Prostate gland (tissue), 2 donors: ENCODE results near the gene CERS6. TPM values are rescaled to one million over a fixed set of nuclear protein-coding genes. Genes with fewer than 3 reads are reported as not detected.

ENCODE experiments used
- DNase-seq: peaks from one replicate; pipeline ENCODE4 v3.0.0-alpha.2; 2019; ENCODE audit warnings: low spot score
- H3K27ac ChIP-seq, 2 donors: fragments of 200-600 bp; sonication (generic); 2 replicates each; pipeline ENCODE4 v1.5.1; 2017 to 2019
- H3K27me3 ChIP-seq: fragments of 200-600 bp; sonication (generic); replicated peaks from 2 replicates; pipeline ENCODE4 v1.5.1; 2019; ENCODE audit not compliant: insufficient read depth
- H3K36me3 ChIP-seq, 2 donors: fragments of 200-600 bp; sonication (generic); 1 replicate in 1 of 2; 2 replicates in 1 of 2; pipeline versions ENCODE4 v1.5.1 to v1.8.1; 2017 to 2019
- H3K4me1 ChIP-seq: fragments of 200-600 bp; sonication (generic); replicated peaks from 2 replicates; pipeline ENCODE4 v1.5.1; 2019
- H3K4me3 ChIP-seq, 2 donors: fragments of 200-600 bp; sonication (generic); 2 replicates each; pipeline ENCODE4 v1.5.1; 2017 to 2019
- H3K9me3 ChIP-seq: fragments of 200-600 bp; sonication (generic); 2 replicates; pipeline ENCODE4 v1.5.1; 2017
- POLR2A ChIP-seq: fragments of 450-650 bp; IDR thresholded peaks from one replicate; pipeline ENCODE4 v1.6.1; 2016; ENCODE audit warnings: antibody characterized with exemption, mild to moderate bottlenecking
- POLR2AphosphoS5 ChIP-seq: sonication (generic); formaldehyde crosslinking; IDR thresholded peaks from one replicate; pipeline ENCODE4 v1.6.1; 2017; ENCODE audit warnings: antibody characterized with exemption
- WGBS: methylation state at CpG from one replicate; pipeline ENCODE4 v1.1.5; 2018; 5-methylcytosine and 5-hydroxymethylcytosine counted together
- intact Hi-C: fragments of 100-400 bp; cut with DNase I; formaldehyde crosslinking; loops from one replicate; pipeline ENCODE4 v1.14.2; 2022
- total RNA-seq, 2 donors: library from RNA; depleted of rRNA; stranded (reverse); fragments of >200 nt; gene quantifications; one replicate each; pipeline ENCODE4 v1.1.0, GENCODE V29; 2016
- TF ChIP-seq, protein P1 (sequence below), 4 experiments: fragments of 200-600 bp in 2 of 4; fragments of 450-650 bp in 2 of 4; sonication (generic) in 2 of 4; IDR thresholded peaks; 1 replicate in 3 of 4; 2 replicates in 1 of 4; pipeline ENCODE4 v1.5.1; 2016 to 2019; ENCODE audit warnings: antibody characterized with exemption in 4 of 4, mild to moderate bottlenecking in 2 of 4, moderate library complexity in 2 of 4

CERS6 gene
- total RNA-seq, 2 donors from 2014 or later, result 30.1 to 67.8 TPM

DNA sequence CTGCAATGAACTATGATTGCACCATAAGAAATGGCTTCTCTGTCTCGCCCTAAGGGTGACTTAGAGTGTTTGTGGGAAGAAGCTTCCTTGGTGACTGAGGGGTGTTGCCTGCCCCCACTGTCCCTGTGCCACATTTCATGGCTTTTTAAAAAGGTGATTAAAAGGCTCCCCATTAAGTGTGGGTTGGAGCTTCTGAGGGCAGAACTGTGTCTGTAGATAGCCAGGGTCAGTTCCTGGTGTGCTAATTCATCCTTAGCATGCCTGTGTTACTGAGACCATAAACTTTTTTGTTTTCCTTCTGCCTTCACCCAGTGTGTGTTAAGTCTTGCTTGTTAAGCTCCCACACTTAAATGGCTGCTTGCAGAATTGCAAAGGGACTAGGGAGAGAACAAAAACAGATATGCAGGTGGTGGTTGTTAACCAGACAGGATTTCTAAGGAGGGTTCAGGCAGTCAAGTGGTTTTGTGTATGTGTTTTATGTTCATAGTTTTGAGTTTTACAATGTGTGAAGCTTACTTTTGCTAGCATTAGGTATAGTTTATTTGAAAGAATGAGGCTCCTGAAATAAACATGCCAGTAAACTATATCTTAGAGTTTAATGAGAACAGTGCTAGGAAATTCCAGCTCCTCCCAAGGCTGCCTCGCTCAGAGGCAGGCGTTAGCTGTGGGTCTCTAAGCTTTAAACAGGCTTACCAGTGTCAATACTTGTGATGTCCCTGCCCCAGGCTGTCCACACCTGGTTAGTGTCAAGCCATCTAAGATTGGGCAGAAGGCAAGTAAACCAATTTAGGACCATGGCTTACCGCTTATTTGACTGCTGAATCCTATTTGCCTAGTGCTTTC is 14.5 kb downstream of the CERS6 start:
- no peak overlapping the region for H3K4me3 ChIP-seq
- peaks cover 8% of the 10 kb centered on the region for H3K4me1 ChIP-seq
- H3K27ac ChIP-seq, result no peak overlapping the region
- DNase-seq, result no peak
- H3K36me3 ChIP-seq, result no peaks in the 10 kb centered on the region
- TF ChIP-seq, protein P1, sequence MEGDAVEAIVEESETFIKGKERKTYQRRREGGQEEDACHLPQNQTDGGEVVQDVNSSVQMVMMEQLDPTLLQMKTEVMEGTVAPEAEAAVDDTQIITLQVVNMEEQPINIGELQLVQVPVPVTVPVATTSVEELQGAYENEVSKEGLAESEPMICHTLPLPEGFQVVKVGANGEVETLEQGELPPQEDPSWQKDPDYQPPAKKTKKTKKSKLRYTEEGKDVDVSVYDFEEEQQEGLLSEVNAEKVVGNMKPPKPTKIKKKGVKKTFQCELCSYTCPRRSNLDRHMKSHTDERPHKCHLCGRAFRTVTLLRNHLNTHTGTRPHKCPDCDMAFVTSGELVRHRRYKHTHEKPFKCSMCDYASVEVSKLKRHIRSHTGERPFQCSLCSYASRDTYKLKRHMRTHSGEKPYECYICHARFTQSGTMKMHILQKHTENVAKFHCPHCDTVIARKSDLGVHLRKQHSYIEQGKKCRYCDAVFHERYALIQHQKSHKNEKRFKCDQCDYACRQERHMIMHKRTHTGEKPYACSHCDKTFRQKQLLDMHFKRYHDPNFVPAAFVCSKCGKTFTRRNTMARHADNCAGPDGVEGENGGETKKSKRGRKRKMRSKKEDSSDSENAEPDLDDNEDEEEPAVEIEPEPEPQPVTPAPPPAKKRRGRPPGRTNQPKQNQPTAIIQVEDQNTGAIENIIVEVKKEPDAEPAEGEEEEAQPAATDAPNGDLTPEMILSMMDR (IDR thresholded peaks at IDR 0.05), result no peak
- TF ChIP-seq POLR2AphosphoS5 (no peak), POLR2A (no peak)
- H3K27me3 ChIP-seq, result no peaks in the 10 kb centered on the region
- no peaks in the 10 kb centered on the region for H3K9me3 ChIP-seq
- intact Hi-C loops, result no loop called here
- 43% methylated on average over 4 of the region's 4 CpGs for WGBS

DNA sequence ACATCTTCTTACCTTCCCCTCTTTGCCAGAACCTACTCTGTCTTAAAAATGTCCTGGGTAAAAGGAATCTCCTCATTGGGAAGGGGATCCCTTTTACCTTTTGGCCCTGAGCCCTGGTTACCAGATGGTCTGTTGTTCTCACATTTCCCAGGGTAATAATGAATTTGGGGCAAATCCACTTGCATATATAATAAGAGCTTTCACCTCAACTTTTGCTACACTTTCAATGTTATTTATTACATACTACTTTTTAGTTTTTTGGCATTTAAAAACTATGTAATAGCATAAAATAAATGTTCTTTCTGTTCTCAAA is 15.0 kb downstream of the CERS6 start:
- TF ChIP-seq, protein P1 (IDR thresholded peaks at IDR 0.05), result no peak
- no peak for TF ChIP-seq POLR2AphosphoS5
- TF ChIP-seq POLR2A, result no peak
- Histone ChIP-seq H3K4me1 (peaks cover 8% of the 10 kb centered on the region), H3K27me3 (no peaks in the 10 kb centered on the region), H3K27ac (no peak overlapping the region), H3K4me3 (no peak overlapping the region), H3K9me3 (no peaks in the 10 kb centered on the region), H3K36me3 (no peaks in the 10 kb centered on the region)
- no peak for DNase-seq
- intact Hi-C loops, result no loop called here

DNA sequence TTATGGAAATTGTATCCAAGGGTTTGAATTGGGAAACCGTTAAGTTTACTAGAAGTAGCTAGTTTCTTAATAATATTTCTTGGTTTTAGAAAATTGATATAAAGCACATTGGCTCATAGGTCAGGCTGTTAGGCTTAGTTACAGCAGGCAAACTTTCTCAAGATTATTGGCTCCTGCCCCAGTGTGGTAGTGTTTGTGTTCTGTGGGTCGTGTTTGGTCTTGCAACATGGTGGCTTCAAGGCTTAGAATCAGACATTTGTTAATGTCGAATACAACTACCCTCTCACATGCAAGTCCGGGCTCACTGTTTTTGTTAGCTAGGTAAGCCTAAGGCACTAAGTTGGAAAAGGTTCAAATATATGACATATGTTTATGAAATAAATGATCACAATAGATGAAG is 19.6 kb downstream of the CERS6 start:
- Histone ChIP-seq H3K27ac (no peak overlapping the region), H3K36me3 (no peaks in the 10 kb centered on the region), H3K27me3 (no peaks in the 10 kb centered on the region), H3K4me1 (no peaks in the 10 kb centered on the region), H3K4me3 (no peak overlapping the region), H3K9me3 (no peaks in the 10 kb centered on the region)
- no peak for DNase-seq
- WGBS, result 54% methylated on average over 4 of the region's 4 CpGs
- intact Hi-C loops, result no loop called here
- TF ChIP-seq POLR2AphosphoS5 (no peak), POLR2A (no peak)
- TF ChIP-seq, protein P1 (IDR thresholded peaks at IDR 0.05), result no peak

DNA sequence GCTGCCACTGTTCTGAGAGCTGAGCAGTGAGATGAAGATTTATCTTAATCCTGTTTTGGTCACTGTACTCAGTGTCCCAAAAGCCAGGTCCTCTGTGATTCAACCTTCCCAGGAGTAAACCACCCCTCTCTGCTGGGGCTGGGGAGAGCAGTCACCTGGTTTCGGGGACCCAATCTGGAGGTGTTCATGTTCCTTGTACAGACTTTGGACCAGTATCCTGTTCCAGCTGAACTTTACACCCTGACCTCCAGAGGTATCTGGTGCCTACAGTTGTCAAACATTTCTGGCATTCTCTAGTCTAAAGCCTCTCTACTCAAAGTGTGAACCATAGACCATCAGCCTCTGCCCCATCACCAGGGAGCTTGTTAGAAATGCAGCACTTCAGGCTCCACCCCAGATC is 22.1 kb downstream of the CERS6 start:
- WGBS, result 93% methylated on average over 1 of the region's 1 CpG

More for the DNA sequence above, 22.1 kb downstream of the CERS6 start:
- intact Hi-C loops, result no loop called here
- no peaks in the 10 kb centered on the region for H3K4me1 ChIP-seq
- no peak for DNase-seq
- TF ChIP-seq POLR2AphosphoS5 (no peak), POLR2A (no peak)
- TF ChIP-seq, protein P1 (IDR thresholded peaks at IDR 0.05), result no peak
- H3K27me3 ChIP-seq, result no peaks in the 10 kb centered on the region
- no peak overlapping the region for H3K4me3 ChIP-seq
- no peak overlapping the region for H3K27ac ChIP-seq
- no peaks in the 10 kb centered on the region for H3K36me3 ChIP-seq
- no peaks in the 10 kb centered on the region for H3K9me3 ChIP-seq
